Activated effector memory CD4-positive, alpha-beta T cell treated with Interleukin-2 at 50 U/mL for 16 hours (primary cell): ENCODE data around the gene SGPL1.

Experiments
- DNase-seq: peaks from one replicate; pipeline ENCODE4 v3.0.0-alpha.2; 2020

Gene SGPL1

GRCh38 chr10:70811881-70812280 is 3.9 kb upstream of the SGPL1 start:
- no peak for DNase-seq

- no peak for DNase-seq
These were observed 2.9 kb upstream of the SGPL1 start for GRCh38 chr10:70812814-70813213.

GRCh38 chr10:70814126-70814525 is 1.6 kb upstream of the SGPL1 start:
- no peak for DNase-seq

GRCh38 chr10:70816220-70816894 is 609 bp downstream of the SGPL1 start:
- DNase-seq: peak; percentile 14

GRCh38 chr10:70820976-70821750 is 5.4 kb downstream of the SGPL1 start:
- DNase-seq: no peak

- DNase-seq: no peak
These were observed 6.5 kb downstream of the SGPL1 start for GRCh38 chr10:70822076-70822820.

GRCh38 chr10:70827086-70827757 is 11.5 kb downstream of the SGPL1 start:
- DNase-seq: no peak

GRCh38 chr10:70828923-70829322 is 13.2 kb downstream of the SGPL1 start:
- no peak for DNase-seq

- DNase-seq: no peak
These were observed 13.8 kb downstream of the SGPL1 start for GRCh38 chr10:70829543-70829942.

GRCh38 chr10:70830164-70830563 is 14.4 kb downstream of the SGPL1 start:
- no peak for DNase-seq

GRCh38 chr10:70832221-70832620 is 16.5 kb downstream of the SGPL1 start:
- DNase-seq: no peak

GRCh38 chr10:70832852-70833528 is 17.2 kb downstream of the SGPL1 start:
- no peak for DNase-seq

GRCh38 chr10:70833601-70834000 is 17.9 kb downstream of the SGPL1 start:
- no peak for DNase-seq

GRCh38 chr10:70834021-70834420 is 18.3 kb downstream of the SGPL1 start:
- DNase-seq: no peak

GRCh38 chr10:70834441-70835151 is 18.8 kb downstream of the SGPL1 start:
- DNase-seq: no peak

- DNase-seq: no peak
These were observed 20.6 kb downstream of the SGPL1 start for GRCh38 chr10:70836319-70836718.

- no peak for DNase-seq
These were observed 21.9 kb downstream of the SGPL1 start for GRCh38 chr10:70837660-70838059.

GRCh38 chr10:70838270-70838805 is 22.6 kb downstream of the SGPL1 start:
- no peak for DNase-seq

GRCh38 chr10:70840836-70841235 is 25.1 kb downstream of the SGPL1 start:
- no peak for DNase-seq

- no peak for DNase-seq
These were observed 27.6 kb downstream of the SGPL1 start for GRCh38 chr10:70843333-70843732.

GRCh38 chr10:70843776-70844489 is 28.2 kb downstream of the SGPL1 start:
- DNase-seq: no peak
